Activated CD4-positive, alpha-beta T cell treated with anti-CD3 and anti-CD28 coated beads, Interleukin-2, amount 10 ng/mL, durations not matched to agents 24 days and 14 days (primary cell): ENCODE results near the gene ACTL6A. TPM values are rescaled to one million over a fixed set of nuclear protein-coding genes. Genes with fewer than 3 reads are reported as not detected.
"Not testable (repeated sequence)": the region's sequence is repeated elsewhere in the genome, so short reads cannot be mapped to it uniquely, and the experiment has no call there.

ENCODE experiments used
- DNase-seq: peaks from one replicate; pipeline ENCODE4 v3.0.0; 2022
- H3K27ac Mint-ChIP-seq: one replicate; pipeline ENCODE4 v1.8.0; 2022; ENCODE audit warnings: mild to moderate bottlenecking, mixed read lengths
- H3K27me3 Mint-ChIP-seq: one replicate; pipeline ENCODE4 v1.8.0; 2022; ENCODE audit warnings: mixed read lengths
- H3K36me3 Mint-ChIP-seq: one replicate; pipeline ENCODE4 v1.8.0; 2022; ENCODE audit warnings: low read depth, mild to moderate bottlenecking, mixed read lengths
- H3K4me1 Mint-ChIP-seq: one replicate; pipeline ENCODE4 v1.8.0; 2021; ENCODE audit warnings: mixed read lengths
- H3K4me3 Mint-ChIP-seq: one replicate; pipeline ENCODE4 v1.8.0; 2022; ENCODE audit warnings: mild to moderate bottlenecking, moderate library complexity, mixed read lengths
- H3K9me3 Mint-ChIP-seq: one replicate; pipeline ENCODE4 v1.8.0; 2021; ENCODE audit warnings: mixed read lengths
- intact Hi-C: fragments of 100-400 bp; cut with micrococcal nuclease; formaldehyde crosslinking; loops from one replicate; pipeline ENCODE4 v1.15.1; 2023
- total RNA-seq: library from RNA; stranded (reverse); gene quantifications from 2 replicates; pipeline ENCODE4 v1.2.3, GENCODE V29; 2022

ACTL6A gene
- total RNA-seq, result 127 and 131 TPM in 2 replicates

GRCh38 chr3:179562591-179563270 lies at the start of gene ACTL6A:
Gene ACTL6A, plus strand, starts transcription at chr3:179562926. Its CDS starts 167 bp downstream, at chr3:179563093.
- H3K27ac Mint-ChIP-seq, result peak within 1 kb of the TSS; percentile 97
- peak within 1 kb of the TSS; percentile 98 for H3K4me3 Mint-ChIP-seq
- H3K4me1 Mint-ChIP-seq, result peaks cover 27% of the 10 kb centered on the region
- H3K36me3 Mint-ChIP-seq, result peaks cover 7% of the 10 kb centered on the region
- intact Hi-C loops, result loop anchor here (1.0 to 2.0 kb wide), 9 partner anchors 42 to 547 kb away; partner anchors contain the start of genes GNB4, MFN1, MRPL47 and NDUFB5
- no peaks in the 10 kb centered on the region for H3K9me3 Mint-ChIP-seq
- DNase-seq, result peak; percentile 99
- H3K27me3 Mint-ChIP-seq, result peaks cover 19% of the 10 kb centered on the region

GRCh38 chr3:179513862-179514261 lies 48.9 kb upstream of the ACTL6A start:
- Mint-ChIP-seq H3K27me3 (no peaks in the 10 kb centered on the region), H3K9me3 (no peaks in the 10 kb centered on the region), H3K4me3 (no peak overlapping the region), H3K4me1 (no peaks in the 10 kb centered on the region), H3K27ac (no peak overlapping the region), H3K36me3 (no peaks in the 10 kb centered on the region)
- DNase-seq, result no peak
- intact Hi-C loops, result no loop called here

- H3K27ac Mint-ChIP-seq, H3K4me3 Mint-ChIP-seq, H3K36me3 Mint-ChIP-seq, H3K9me3 Mint-ChIP-seq, DNase-seq, H3K4me1 Mint-ChIP-seq, intact Hi-C loops, H3K27me3 Mint-ChIP-seq: not testable (repeated sequence)
Observed at GRCh38 chr3:179516461-179517251, 46.1 kb upstream of the ACTL6A start.

GRCh38 chr3:179526482-179526881 lies 36.2 kb upstream of the ACTL6A start:
- Mint-ChIP-seq H3K9me3 (no peaks in the 10 kb centered on the region), H3K27me3 (peaks cover 15% of the 10 kb centered on the region), H3K36me3 (no peaks in the 10 kb centered on the region), H3K4me3 (no peak overlapping the region), H3K27ac (no peak overlapping the region), H3K4me1 (no peaks in the 10 kb centered on the region)
- no peak for DNase-seq
- intact Hi-C loops, result no loop called here

GRCh38 chr3:179526989-179527391 lies 35.7 kb upstream of the ACTL6A start:
- DNase-seq, result no peak
- Mint-ChIP-seq H3K4me3 (no peak overlapping the region), H3K9me3 (no peaks in the 10 kb centered on the region), H3K4me1 (no peaks in the 10 kb centered on the region), H3K36me3 (no peaks in the 10 kb centered on the region), H3K27ac (no peak overlapping the region), H3K27me3 (peaks cover 18% of the 10 kb centered on the region)
- intact Hi-C loops, result no loop called here

GRCh38 chr3:179528772-179529171 lies 34.0 kb upstream of the ACTL6A start:
- H3K4me1 Mint-ChIP-seq, result no peaks in the 10 kb centered on the region
- DNase-seq, result no peak
- no peak overlapping the region for H3K4me3 Mint-ChIP-seq
- intact Hi-C loops, result no loop called here
- H3K36me3 Mint-ChIP-seq, result no peaks in the 10 kb centered on the region
- H3K27ac Mint-ChIP-seq, result no peak overlapping the region
- H3K9me3 Mint-ChIP-seq, result no peaks in the 10 kb centered on the region
- peaks cover 24% of the 10 kb centered on the region for H3K27me3 Mint-ChIP-seq

GRCh38 chr3:179531576-179531975 lies 31.1 kb upstream of the ACTL6A start:
- no peak for DNase-seq
- Mint-ChIP-seq H3K27me3 (peaks cover 26% of the 10 kb centered on the region), H3K9me3 (no peaks in the 10 kb centered on the region), H3K27ac (no peak overlapping the region), H3K4me1 (no peaks in the 10 kb centered on the region), H3K4me3 (no peak overlapping the region), H3K36me3 (no peaks in the 10 kb centered on the region)
- intact Hi-C loops, result no loop called here

- H3K9me3 Mint-ChIP-seq, result no peaks in the 10 kb centered on the region
- no peak overlapping the region for H3K4me3 Mint-ChIP-seq
- no peaks in the 10 kb centered on the region for H3K4me1 Mint-ChIP-seq
- intact Hi-C loops, result no loop called here
- no peaks in the 10 kb centered on the region for H3K36me3 Mint-ChIP-seq
- no peak for DNase-seq
- peaks cover 20% of the 10 kb centered on the region for H3K27me3 Mint-ChIP-seq
- H3K27ac Mint-ChIP-seq, result no peak overlapping the region
Observed at GRCh38 chr3:179533274-179533673, 29.5 kb upstream of the ACTL6A start.

GRCh38 chr3:179536256-179536655 lies 26.5 kb upstream of the ACTL6A start:
- Mint-ChIP-seq H3K4me1 (no peaks in the 10 kb centered on the region), H3K27me3 (peaks cover 13% of the 10 kb centered on the region), H3K27ac (no peak overlapping the region), H3K36me3 (no peaks in the 10 kb centered on the region), H3K4me3 (no peak overlapping the region), H3K9me3 (no peaks in the 10 kb centered on the region)
- intact Hi-C loops, result no loop called here
- no peak for DNase-seq

- Mint-ChIP-seq H3K4me1 (no peaks in the 10 kb centered on the region), H3K4me3 (no peak overlapping the region), H3K36me3 (no peaks in the 10 kb centered on the region), H3K27ac (no peak overlapping the region), H3K9me3 (no peaks in the 10 kb centered on the region), H3K27me3 (peaks cover 4% of the 10 kb centered on the region)
- no peak for DNase-seq
- intact Hi-C loops, result no loop called here
Observed at GRCh38 chr3:179541094-179541493, 21.6 kb upstream of the ACTL6A start.

- no peaks in the 10 kb centered on the region for H3K36me3 Mint-ChIP-seq
- H3K27me3 Mint-ChIP-seq, result peaks cover 4% of the 10 kb centered on the region
- no peaks in the 10 kb centered on the region for H3K4me1 Mint-ChIP-seq
- DNase-seq, result no peak
- no peak overlapping the region for H3K27ac Mint-ChIP-seq
- no peak overlapping the region for H3K4me3 Mint-ChIP-seq
- intact Hi-C loops, result no loop called here
- H3K9me3 Mint-ChIP-seq, result no peaks in the 10 kb centered on the region
Observed at GRCh38 chr3:179541596-179541995, 21.1 kb upstream of the ACTL6A start.

- Mint-ChIP-seq H3K4me3 (no peak overlapping the region), H3K36me3 (no peaks in the 10 kb centered on the region), H3K4me1 (no peaks in the 10 kb centered on the region), H3K27me3 (peaks cover 6% of the 10 kb centered on the region), H3K9me3 (no peaks in the 10 kb centered on the region), H3K27ac (no peak overlapping the region)
- intact Hi-C loops, result no loop called here
- DNase-seq, result no peak
Observed at GRCh38 chr3:179542375-179542774, 20.4 kb upstream of the ACTL6A start.

GRCh38 chr3:179544981-179545645 lies 17.6 kb upstream of the ACTL6A start:
- DNase-seq, result no peak
- intact Hi-C loops, result no loop called here
- Mint-ChIP-seq H3K9me3 (no peaks in the 10 kb centered on the region), H3K4me1 (peaks cover 2% of the 10 kb centered on the region), H3K27me3 (peaks cover 13% of the 10 kb centered on the region), H3K36me3 (no peaks in the 10 kb centered on the region), H3K4me3 (no peak overlapping the region), H3K27ac (no peak overlapping the region)

- peaks cover 2% of the 10 kb centered on the region for H3K4me1 Mint-ChIP-seq
- peaks cover 13% of the 10 kb centered on the region for H3K27me3 Mint-ChIP-seq
- intact Hi-C loops, result no loop called here
- H3K9me3 Mint-ChIP-seq, result no peaks in the 10 kb centered on the region
- no peak overlapping the region for H3K4me3 Mint-ChIP-seq
- no peak for DNase-seq
- H3K36me3 Mint-ChIP-seq, result no peaks in the 10 kb centered on the region
- H3K27ac Mint-ChIP-seq, result no peak overlapping the region
Observed at GRCh38 chr3:179546814-179547241, 15.9 kb upstream of the ACTL6A start.
